ENCODE measurements around the gene UCP3.

- no peak for TF ChIP-seq CTCF (IDR thresholded peaks at IDR 0.05)
- TF ChIP-seq POLR2A (IDR thresholded peaks at IDR 0.05), result no peak
- TF ChIP-seq EP300 (IDR thresholded peaks at IDR 0.05), result no peak
Observed at GRCh38 chr11:74001822-74002286, 7.0 kb downstream of the UCP3 start.
